HFFc6 (cell line): ENCODE data around the gene LCN1. TPM values are rescaled to one million over a fixed set of nuclear protein-coding genes. Genes with fewer than 3 reads are reported as not detected.
"Not testable (repeated sequence)": the region's sequence is repeated elsewhere in the genome, so short reads cannot be mapped to it uniquely, and the experiment has no call there.

Experiments
- DNase-seq: peaks from one replicate; pipeline ENCODE4 v3.0.0-alpha.2; 2018
- H3K27ac Mint-ChIP-seq: 2 replicates; pipeline ENCODE4 v1.8.0; 2020; ENCODE audit warnings: mild to moderate bottlenecking, mixed read lengths
- H3K27me3 Mint-ChIP-seq: 2 replicates; pipeline ENCODE4 v1.8.0; 2021; ENCODE audit warnings: mild to moderate bottlenecking, moderate library complexity, mixed read lengths; ENCODE audit not compliant: insufficient read depth
- H3K36me3 Mint-ChIP-seq: 2 replicates; pipeline ENCODE4 v1.8.0; 2021; ENCODE audit warnings: low read depth, mixed read lengths
- H3K4me1 Mint-ChIP-seq: 2 replicates; pipeline ENCODE4 v1.8.0; 2020; ENCODE audit warnings: low read depth, mixed read lengths
- H3K4me3 Mint-ChIP-seq: 2 replicates; pipeline ENCODE4 v1.8.0; 2020; ENCODE audit warnings: mild to moderate bottlenecking, moderate library complexity, mixed read lengths
- H3K9me3 Mint-ChIP-seq: 2 replicates; pipeline ENCODE4 v1.8.0; 2020; ENCODE audit warnings: mild to moderate bottlenecking, mixed read lengths
- CTCF ChIP-seq: fragments of 200-600 bp; sonication (generic); IDR thresholded peaks from 2 replicates; pipeline ENCODE4 v1.5.0; 2021; ENCODE audit warnings: antibody characterized with exemption, mild to moderate bottlenecking
- total RNA-seq, 6 experiments: library from RNA; stranded (reverse); fragmentation: NEBNext Ultra II Directional; extraction: Animal tissue kit (Norgen Biotek cat#: 25700); gene quantifications; 2 replicates in 1 of 6; 3 replicates in 5 of 6; pipeline ENCODE4 v1.2.3, GENCODE V29; 2021

The LCN1 gene
- total RNA-seq, 6 experiments from 2014 or later, result 0.28 to 0.46 TPM; not detected in 4

GRCh38 chr9:135512241-135512603, 9.0 kb upstream of the LCN1 start:
- Mint-ChIP-seq H3K9me3 (no peaks in the 10 kb centered on the region), H3K27me3 (peaks cover 10% of the 10 kb centered on the region), H3K27ac (no peak overlapping the region), H3K4me3 (no peak overlapping the region), H3K4me1 (peaks cover 14% of the 10 kb centered on the region), H3K36me3 (no peaks in the 10 kb centered on the region)
- TF ChIP-seq CTCF, result no peak
- DNase-seq, result no peak

- no peaks in the 10 kb centered on the region for H3K9me3 Mint-ChIP-seq
- peaks cover 13% of the 10 kb centered on the region for H3K27me3 Mint-ChIP-seq
- DNase-seq, result no peak
- H3K4me3 Mint-ChIP-seq, result no peak overlapping the region
- H3K4me1 Mint-ChIP-seq, result peaks cover 14% of the 10 kb centered on the region
- H3K36me3 Mint-ChIP-seq, result no peaks in the 10 kb centered on the region
- TF ChIP-seq CTCF, result no peak
- H3K27ac Mint-ChIP-seq, result no peak overlapping the region
These were observed 8.3 kb upstream of the LCN1 start for GRCh38 chr9:135512904-135513303.

- H3K9me3 Mint-ChIP-seq, result no peaks in the 10 kb centered on the region
- DNase-seq, result no peak
- H3K4me3 Mint-ChIP-seq, result no peak overlapping the region
- H3K36me3 Mint-ChIP-seq, result no peaks in the 10 kb centered on the region
- TF ChIP-seq CTCF, result no peak
- peaks cover 14% of the 10 kb centered on the region for H3K4me1 Mint-ChIP-seq
- H3K27ac Mint-ChIP-seq, result no peak overlapping the region
- H3K27me3 Mint-ChIP-seq, result peaks cover 14% of the 10 kb centered on the region
These were observed 7.8 kb upstream of the LCN1 start for GRCh38 chr9:135513351-135513846.

- H3K36me3 Mint-ChIP-seq, H3K9me3 Mint-ChIP-seq, H3K4me3 Mint-ChIP-seq, DNase-seq, H3K27ac Mint-ChIP-seq: not testable (repeated sequence)
- H3K4me1 Mint-ChIP-seq, result peaks cover 14% of the 10 kb centered on the region
- H3K27me3 Mint-ChIP-seq, result peaks cover 19% of the 10 kb centered on the region
These were observed 7.3 kb upstream of the LCN1 start for GRCh38 chr9:135513906-135514305.

GRCh38 chr9:135514342-135515082, 6.7 kb upstream of the LCN1 start:
- no peaks in the 10 kb centered on the region for H3K36me3 Mint-ChIP-seq
- H3K4me3 Mint-ChIP-seq, result no peak overlapping the region
- H3K4me1 Mint-ChIP-seq, result peaks cover 14% of the 10 kb centered on the region
- no peak for DNase-seq
- TF ChIP-seq CTCF, result no peak
- H3K27ac Mint-ChIP-seq, result no peak overlapping the region
- H3K27me3 Mint-ChIP-seq, result peaks cover 23% of the 10 kb centered on the region
- H3K9me3 Mint-ChIP-seq, result no peaks in the 10 kb centered on the region

GRCh38 chr9:135515083-135515951, 5.9 kb upstream of the LCN1 start:
- DNase-seq, result no peak
- peaks cover 23% of the 10 kb centered on the region for H3K27me3 Mint-ChIP-seq
- peaks cover 14% of the 10 kb centered on the region for H3K4me1 Mint-ChIP-seq
- no peaks in the 10 kb centered on the region for H3K36me3 Mint-ChIP-seq
- H3K4me3 Mint-ChIP-seq, result no peak overlapping the region
- no peak for TF ChIP-seq CTCF
- H3K9me3 Mint-ChIP-seq, result no peaks in the 10 kb centered on the region
- H3K27ac Mint-ChIP-seq, result no peak overlapping the region
